ENCODE data around the gene PTPRJ. TPM values are rescaled to one million over a fixed set of nuclear protein-coding genes. Genes with fewer than 3 reads are reported as not detected.

The PTPRJ gene
- total RNA-seq, 1 experiment from 2014 or later: 15.2 TPM

DNA sequence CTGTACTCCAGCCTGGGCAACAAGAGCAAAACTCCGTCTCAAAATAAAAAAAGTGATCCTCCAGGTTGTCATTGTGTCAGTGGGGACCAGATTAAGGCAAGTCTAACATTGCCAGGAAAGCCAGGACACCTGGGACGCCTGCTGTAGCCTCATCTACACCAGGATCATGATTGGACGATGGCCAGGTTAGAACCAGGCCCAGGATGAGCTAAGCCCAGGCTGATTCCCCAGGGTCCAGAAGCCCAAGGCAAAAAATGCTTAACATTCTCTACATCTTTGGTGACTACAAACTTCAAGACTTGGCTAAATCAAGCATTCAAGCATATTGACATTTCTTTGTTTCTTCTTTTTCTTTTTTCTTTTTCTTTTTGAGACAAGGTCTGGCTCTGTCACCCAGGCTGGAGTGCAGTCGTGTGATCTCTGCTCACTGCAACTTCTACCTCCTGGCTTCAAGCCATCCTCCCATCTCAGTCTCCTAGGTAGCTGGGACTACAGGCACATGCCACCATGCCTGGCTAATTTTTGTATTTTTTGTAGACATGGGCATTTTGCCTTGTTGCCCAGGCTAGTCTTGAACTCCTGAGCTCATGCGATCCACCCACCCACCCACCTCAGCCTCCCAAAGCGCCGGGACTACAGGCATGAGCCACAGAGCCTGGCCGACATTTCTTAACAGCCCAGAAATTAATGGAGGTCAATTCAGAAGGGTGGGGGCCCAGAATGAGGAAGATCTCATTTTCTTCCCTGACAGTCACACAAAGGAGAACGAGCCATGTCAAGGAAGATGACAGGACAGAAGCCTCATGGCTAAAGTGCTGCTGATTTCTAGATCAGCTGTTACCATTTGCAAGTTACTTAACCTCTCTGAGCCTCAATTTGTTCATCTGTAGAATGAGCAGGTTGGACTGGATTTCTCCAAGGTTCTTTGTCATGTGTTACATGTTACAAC, 12.5 kb upstream of the PTPRJ start:
- DNase-seq (ENCODE audit: low spot score): no peak

DNA sequence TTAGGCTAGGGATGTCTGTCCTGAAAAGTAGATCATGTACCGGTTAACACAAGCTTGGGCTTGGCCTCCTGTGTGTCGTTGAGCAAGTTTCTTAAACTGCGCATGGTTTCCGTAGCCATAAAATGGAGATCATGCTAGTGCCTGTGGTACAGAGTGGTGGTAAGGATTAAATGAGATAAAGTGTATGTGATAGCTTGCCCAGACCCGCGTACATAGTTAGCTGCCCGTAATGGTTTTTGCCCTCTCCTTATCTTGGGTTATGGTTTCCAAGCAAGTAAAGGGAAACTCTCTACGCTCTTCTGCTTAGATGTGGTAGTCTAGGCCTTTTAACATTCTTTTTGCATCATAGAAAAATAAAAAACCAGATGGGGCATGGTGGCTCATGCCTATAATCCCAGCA, 11.0 kb upstream of the PTPRJ start:
- no peak for DNase-seq (ENCODE audit: low spot score)

DNA sequence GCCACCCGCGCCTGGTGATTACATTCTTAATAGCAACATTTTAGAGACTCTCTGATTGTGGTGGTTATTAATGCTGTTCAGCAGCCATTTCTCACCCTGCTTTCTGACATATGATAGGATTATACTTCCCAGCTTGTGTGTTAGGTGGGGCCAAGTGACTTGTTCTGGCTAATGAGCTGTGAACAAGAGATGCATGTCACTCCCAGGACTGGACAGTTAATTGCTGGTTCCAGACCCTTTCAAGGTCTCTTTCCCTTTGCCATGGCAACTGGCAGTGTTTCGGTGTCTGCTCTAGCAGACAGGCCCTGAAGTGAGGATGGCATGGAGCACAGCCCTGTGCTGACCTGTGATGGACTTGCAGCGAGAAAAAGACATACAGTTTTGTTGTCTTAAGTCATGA, 8.9 kb upstream of the PTPRJ start:
- no peak for DNase-seq (ENCODE audit: low spot score)

DNA sequence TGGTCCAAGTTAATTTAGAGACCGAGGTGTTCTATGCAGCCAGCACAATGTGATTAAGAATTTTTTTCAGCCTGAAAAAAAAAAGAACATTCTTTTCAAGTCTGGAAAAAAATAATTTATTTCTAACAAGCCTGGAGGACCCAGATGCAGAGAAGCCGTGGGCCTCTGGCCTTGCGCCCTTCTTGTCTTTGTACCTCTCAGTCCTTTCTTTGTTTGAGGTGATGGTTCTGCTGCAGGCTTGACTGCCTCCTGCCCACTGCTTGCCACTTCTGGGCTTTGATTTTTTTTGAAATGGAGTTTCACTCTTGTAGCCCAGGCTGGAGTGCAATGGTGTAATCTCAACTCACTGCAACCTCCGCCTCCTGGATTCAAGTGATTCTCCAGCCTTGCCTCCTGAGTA, 7.2 kb upstream of the PTPRJ start:
- no peak for DNase-seq (ENCODE audit: low spot score)

DNA sequence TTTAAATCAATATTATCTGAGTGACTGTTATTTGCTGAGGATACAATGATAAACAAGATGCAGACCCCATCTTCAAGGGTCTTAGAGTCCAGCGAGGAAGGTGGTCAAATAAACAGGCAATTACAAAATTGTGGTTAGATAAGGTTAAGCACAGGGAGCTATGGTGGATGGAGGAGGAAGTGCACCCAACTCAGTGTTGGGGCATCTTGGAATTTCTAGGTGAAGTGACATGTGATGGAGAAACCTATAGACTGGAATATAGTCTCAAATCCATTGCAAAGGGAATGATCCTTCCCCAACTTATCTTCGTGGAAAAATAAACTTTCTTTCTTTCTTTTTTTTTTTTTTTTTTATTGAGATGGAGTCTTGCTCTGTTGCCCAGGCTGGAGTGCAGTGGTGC, 3.4 kb upstream of the PTPRJ start:
- DNase-seq (ENCODE audit: low spot score): no peak

DNA sequence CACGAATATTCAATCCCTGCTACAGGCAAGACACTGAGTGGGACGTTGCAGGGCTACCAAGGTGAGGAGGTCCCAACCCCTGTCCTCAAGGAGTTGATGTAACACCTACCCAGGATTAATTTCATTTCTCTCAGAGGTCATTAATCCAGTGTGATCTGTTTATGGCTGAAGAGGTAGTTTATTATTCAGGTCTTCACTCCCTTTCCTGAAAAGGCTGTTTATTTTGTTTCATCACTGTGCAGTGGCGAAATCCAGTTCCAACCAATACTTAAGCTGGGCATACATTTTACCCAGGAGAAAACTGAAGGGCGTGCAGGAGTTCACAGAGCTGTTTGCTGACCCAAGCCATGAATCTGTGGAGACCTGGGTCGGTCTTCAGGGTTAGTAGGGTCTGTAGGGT, 2.7 kb upstream of the PTPRJ start:
- no peak for DNase-seq (ENCODE audit: low spot score)

DNA sequence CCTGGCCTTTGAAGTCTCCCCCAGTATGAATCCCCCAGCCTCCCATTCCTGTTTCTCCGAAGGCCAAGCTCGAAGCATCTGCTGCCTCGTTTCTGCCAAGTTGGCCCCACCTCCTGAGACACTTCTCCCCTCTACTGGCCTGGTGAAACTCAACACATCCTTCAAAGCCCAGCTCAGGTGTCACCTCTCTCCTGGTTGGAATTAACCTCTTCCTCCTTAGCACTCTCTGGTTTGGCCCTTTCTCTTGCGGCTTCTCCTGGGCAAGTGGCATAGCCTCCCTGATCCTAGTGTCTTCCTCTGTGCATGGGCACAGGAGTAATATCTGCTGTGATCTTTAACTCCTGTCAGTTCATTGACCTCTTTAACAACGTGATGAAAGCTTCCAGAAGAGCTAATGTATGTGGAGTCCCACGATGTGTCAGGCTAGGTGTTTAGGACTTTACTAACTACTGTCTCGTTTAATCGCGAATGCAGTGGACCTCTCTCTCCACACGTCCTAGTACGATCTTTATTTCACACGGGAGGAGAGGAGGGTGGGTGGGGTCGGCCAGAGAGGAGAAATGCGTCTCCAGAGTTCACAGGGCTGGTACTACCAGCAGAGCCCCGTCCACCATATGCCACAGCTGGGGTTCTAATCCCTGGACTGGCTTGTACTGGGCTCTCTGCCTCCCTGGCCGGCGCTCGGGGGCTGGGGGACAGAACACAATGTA, 826 bp upstream of the PTPRJ start:
- no peak for DNase-seq (ENCODE audit: low spot score)

DNA sequence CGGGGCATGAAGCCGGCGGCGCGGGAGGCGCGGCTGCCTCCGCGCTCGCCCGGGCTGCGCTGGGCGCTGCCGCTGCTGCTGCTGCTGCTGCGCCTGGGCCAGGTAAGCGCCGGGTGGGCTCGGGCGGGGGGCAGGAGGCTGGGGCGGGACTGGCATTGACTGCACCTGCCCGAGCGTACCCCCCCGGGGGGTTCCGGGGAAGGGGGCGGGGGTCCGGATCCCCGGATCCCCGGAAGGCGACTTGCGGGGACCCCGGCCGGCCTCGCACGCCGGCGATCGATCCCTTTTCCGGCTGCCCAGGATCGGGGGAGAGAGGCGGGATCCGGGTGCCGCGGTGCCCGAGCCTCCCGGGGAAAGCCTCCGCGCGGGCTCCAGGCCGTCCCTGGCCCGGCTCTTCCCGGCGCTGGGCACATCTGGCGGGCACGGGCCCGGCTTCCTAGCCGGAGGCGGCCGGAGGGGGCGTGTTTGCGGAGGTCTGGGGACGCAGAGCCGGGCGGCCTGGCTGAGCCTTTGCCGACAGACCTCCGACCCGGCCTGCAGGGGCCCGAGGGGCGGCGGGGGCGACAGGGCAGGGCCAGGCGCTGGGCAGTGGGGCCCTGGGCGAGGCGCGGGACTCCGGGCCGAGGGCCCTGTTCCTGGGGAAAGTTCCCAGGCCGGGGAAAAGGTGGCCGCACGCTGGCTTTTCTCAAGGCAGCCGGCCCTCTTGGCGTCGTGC, 705 bp downstream of the PTPRJ start:
- no peak for DNase-seq (ENCODE audit: low spot score)

DNA sequence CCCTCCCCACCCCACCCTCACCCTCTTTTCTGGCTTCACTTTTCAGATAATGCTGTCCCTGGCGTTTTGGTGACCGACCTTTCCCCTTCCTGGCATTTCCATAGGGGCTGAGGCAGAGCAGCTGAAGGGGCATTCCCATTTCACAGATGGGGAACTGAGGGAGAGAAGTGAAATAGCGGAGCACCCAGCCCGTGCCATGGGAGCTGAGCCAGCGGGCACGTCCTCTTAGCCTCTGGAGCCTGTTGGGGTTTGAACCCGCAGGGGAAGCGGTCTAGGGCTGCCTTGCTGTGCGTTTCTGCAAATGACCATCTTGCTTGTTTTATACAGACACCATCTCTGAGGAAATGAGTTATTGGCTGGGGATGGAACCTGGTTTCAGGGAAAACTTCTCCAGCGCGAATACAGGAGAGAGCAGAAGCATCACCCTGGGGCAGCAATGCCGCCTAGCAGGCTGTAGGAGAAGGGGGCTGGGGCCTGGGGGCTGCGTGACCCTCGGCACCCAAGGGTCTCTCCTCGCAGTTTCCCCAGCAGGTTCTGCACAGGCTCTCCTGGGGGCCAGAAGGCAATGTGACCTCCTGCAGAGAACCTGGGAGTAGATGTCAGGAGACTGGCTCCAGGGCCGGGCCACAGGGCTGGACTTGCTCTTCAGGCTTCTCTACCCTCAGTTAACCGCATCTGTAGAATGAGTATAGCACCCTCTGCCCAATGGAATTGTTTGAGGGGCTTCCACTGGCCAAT, 1.5 kb downstream of the PTPRJ start:
- no peak for DNase-seq (ENCODE audit: low spot score)

DNA sequence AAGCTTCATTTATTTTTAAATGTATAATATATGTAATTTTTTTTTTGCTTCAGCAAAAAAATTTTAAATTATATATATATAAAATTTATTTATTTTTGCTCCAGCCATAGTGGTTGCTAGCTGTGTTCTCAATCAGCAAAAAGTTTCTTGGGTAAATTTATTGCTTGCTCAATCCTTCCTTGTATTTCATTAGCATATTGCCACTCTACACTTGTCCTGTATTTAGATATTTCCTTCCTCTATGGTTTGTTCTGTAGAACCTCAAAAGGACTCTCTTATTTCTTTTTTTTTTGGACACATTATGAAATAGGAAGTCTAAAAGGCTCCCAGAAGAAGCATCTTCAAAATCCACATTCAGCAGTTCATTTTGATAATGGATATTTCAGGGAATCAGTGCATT, 2.3 kb downstream of the PTPRJ start:
- DNase-seq (ENCODE audit: low spot score): no peak

DNA sequence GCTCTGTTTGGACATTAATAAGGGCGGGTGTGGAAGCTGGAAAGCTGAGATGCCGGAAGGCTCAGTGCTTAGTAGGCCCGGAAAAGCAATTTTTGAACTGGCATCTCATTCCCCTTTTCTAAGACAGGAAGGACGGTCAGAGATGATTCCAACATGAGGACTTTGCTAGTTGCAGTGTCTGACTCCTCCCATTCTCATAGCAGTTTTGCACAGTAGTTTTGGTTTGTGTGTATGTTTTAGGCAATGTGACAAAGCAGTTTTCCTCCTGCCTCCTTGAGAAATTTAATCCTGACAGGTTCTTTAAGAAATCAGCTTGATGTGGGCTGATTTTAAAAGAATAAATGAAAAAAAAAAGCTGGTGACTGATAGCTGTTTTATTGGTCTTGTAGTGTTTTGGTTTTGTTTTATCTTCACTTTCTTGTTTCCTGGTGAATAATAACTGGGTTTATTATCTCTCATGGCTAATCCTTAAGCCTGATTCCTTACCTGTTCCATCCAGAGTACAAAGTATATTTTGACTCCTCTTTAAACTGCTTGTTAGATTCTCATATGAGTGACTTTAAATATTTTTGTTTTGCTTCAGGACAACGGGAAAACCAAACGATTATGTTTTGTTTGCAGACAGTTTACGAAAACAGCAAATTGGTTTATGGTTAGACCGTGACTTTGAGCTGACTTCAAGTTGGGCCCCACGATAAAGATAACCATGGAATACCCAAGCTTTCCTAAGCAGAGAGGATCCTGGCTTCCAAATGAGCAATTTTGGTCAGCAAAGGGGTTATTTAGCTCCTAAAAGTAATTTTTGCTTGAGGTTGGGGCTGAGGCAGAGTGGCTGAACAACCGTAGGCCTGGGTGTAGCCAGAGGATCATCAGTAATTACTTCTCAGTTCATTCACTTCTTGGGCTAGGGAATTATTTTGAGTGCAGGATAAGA, 3.4 kb downstream of the PTPRJ start:
- peak; percentile 72 for DNase-seq (ENCODE audit: low spot score)

DNA sequence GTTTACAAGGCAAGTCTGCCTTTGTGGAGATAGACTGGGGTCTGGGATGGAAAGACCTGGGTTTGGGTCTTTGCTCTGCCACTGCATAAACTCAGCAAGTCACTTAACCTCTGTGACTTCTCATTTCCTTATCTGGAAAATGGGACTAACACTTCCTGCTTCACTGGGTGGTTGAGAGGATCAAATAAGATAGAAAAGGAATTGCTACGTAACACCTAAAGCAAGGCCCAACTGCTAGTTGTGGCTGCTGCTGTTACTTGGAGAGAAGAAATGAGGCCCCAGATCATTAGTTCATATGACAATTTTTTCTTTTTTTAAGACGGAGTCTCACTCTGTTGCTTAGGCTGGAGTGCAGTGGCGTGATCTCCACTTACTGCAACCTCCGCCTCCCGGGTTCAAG, 5.9 kb downstream of the PTPRJ start:
- DNase-seq (ENCODE audit: low spot score): no peak

DNA sequence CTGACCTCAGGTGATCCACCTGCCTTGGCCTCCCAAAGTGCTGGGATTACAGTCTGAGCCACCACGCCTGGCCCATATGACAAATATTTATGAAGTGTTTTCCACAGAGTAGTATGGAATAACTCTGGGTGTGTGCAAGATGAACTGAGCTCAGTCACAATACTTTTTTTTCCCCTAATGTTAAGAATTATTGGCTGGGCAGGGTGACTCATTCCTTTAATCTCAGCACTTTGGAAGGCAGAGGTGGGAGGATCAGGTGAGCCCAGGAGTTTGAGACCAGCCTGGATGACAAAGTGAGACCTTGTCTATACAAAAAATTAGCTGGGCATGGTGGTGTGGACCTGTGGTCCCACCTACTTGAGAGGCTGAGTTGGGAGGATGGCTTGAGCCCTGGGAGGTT, 6.4 kb downstream of the PTPRJ start:
- peak; percentile 53 for DNase-seq (ENCODE audit: low spot score)

DNA sequence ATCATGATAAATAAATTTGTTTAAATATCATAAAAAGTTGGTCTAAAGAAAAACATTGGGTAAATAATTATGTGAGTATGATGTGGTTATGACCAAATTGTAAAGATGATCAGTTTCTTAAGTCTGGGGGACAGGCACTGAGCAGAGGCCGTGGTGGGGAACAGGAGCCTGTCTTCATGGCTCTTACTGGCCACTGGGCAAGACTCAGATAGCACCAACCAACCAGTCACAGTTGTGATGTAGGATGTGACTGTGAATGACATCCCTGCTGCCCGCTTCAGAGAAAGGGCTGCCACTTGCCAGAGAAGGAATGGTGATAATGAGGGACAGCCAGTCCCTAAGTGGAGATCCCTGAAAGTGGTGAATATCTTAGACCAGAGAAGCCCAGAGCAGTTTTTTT, 7.0 kb downstream of the PTPRJ start:
- DNase-seq (ENCODE audit: low spot score): no peak

DNA sequence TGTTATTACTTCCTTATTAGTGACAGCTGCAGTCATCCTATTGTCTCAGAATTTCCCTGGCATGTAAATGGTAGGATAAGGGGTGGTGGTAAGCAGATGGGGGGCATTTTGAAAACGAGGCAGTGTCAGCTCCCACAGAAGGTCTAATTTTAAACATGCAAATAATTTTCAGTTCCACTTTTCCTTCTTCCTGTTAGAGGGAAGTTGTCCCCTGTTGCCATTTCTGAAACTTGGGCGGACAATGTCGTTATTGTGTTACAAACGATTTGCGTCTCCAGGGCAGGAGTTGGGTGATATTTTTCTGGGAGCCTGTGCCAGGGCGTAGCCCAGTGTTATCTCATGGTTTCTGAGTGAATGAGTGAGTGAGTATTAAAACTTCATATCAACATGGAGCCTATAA, 7.4 kb downstream of the PTPRJ start:
- DNase-seq (ENCODE audit: low spot score): no peak

DNA sequence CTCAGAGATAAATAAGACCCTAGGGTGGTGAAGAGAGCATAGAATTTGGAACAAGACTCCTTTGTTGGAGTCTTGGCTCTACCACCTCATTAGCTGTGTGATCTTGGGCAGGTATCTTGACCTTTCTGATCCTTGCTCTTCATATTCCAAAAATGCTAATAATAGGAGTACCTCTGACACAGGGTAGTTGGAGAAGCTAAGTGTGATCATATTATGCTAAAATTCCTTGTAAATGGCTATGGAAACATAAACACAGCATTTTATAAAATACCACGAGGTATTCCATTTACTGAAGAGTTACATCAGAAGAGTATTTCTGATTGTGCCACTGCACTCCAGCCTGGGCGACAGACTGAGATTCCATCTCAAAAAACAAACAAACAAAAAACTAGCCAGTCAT, 9.4 kb downstream of the PTPRJ start:
- no peak for DNase-seq (ENCODE audit: low spot score)

DNA sequence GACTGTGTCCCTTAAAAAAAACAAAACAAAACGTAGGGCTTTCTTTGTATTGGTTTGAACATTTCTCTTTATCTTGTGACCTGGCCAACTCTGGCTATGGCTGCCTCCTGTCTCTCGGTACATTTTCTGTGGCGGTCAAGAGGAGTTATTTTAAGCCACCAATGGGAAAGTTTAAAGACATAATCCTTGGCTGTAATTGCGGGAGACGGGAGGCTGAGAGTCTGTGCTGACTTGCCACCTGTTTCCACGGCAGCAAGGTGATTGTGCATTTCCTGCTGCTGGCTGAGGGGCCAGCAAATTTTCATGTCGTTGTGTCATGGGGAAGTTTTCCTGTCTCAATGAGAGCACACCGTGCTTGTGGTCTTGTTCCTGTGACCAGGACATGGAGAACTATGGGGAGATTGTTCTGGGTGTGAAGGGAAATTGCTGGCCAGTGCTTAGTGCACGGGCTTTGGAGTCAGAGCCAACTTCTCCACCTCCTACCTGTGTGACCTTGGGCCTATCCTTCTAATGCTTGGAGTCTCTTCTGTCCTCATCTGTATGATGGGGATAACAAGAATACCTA, 11.0 kb downstream of the PTPRJ start:
- peak; percentile 80 for DNase-seq (ENCODE audit: low spot score)

DNA sequence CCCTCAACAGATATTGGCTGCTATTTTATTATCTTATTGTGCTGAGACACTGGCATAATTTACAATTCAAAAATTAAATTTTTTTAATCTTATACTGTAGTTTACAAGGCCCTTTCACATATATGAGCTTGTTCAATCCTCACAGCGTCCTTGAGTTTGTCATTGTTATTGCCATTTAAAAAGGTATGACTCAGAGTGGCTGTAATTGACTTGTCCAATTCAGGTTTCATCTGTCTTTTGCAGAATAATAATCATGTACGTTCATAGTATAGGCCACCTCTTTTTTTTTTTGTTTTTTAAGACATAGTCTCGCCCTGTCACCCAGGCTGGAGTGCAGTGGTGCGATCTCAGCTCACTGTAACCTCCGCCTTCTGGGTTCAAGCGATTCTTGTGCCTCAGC, 11.5 kb downstream of the PTPRJ start:
- no peak for DNase-seq (ENCODE audit: low spot score)

DNA sequence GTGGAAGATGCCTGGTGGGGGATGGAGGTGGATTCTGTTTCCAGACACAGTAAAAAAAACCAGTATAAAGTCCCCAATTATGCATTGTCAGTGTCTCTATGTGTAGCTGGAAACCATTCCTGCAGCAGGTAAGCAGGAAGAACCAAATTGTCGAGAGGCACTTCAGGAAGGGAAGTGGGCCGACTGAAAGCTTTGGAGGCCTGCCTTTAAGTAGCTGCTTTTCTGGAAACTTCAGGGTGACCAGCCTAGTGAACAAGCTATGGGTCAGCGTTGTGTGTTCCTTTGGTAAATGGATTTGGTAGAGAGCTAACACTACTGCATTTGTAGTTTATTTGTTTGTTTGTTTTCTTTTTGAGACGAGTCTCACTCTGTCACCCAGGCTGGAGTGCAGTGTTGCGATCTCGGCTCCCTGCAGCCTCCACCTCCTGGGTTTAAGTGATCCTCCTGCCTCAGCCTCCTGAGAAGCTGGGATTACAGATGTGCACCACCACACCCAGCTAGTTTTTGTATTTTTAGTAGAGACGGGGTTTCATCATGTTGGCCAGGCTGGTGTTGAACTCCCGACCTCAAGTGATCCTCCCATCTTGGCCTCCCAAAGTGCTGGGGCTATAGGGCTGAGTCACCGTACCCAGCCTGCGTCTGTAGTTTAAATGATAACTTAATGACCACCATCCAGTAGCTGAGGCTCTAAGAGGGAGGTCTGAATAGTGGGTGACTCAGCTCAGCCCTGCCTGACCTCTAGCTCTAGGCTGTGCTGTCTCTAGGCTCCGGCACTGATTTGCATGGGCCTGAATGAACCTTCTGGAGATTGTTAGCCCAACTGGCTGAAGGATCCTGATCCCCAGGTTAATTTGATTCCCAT, 12.8 kb downstream of the PTPRJ start:
- peak; percentile 95 for DNase-seq (ENCODE audit: low spot score)
